Naive thymus-derived CD8-positive, alpha-beta T cell (primary cell): ENCODE measurements around the gene GDF11. TPM values are rescaled to one million over a fixed set of nuclear protein-coding genes. Genes with fewer than 3 reads are reported as not detected.
A peak's percentile ranks its signal among the peaks of the same experiment; 100 is the strongest.

Experiments
- ATAC-seq, 2 donors: fragments of 150-1000 bp; cut with Tn5 transposase in 1 of 2; sonication (Bioruptor Pico), chemical (Tn5 transposase) in 1 of 2; 1 replicate in 1 of 2; 2 replicates in 1 of 2; pipeline ENCODE4 v1.10.0; 2021; ENCODE audit warnings: mild to moderate bottlenecking in 2 of 2, moderate library complexity in 2 of 2
- POLR2A ChIA-PET: fragments of 350-600 bp; sonication (Branson Sonifier 250); formaldehyde crosslinking; loops from one replicate; lab custom pipeline; 2021; ENCODE audit warnings: antibody characterized with exemption; lab: Charles Lee
- DNase-seq, 10 donors: peaks; one replicate each; pipeline versions ENCODE4 v3.0.0 to v3.0.0-alpha.2; 2020 to 2022
- H3K27ac Mint-ChIP-seq, 10 donors: one replicate each; pipeline ENCODE4 v1.8.0; 2020 to 2022; ENCODE audit warnings: mild to moderate bottlenecking in 10 of 10, mixed read lengths in 10 of 10, moderate library complexity in 4 of 10, inconsistent platforms in 1 of 10
- H3K27me3 Mint-ChIP-seq, 5 donors: one replicate each; pipeline ENCODE4 v1.8.0; 2021 to 2022; ENCODE audit warnings: mixed read lengths in 5 of 5
- H3K36me3 Mint-ChIP-seq, 3 donors: one replicate each; pipeline ENCODE4 v1.8.0; 2020 to 2022; ENCODE audit warnings: mixed read lengths in 3 of 3, mild to moderate bottlenecking in 2 of 3, inconsistent platforms in 1 of 3
- H3K4me1 Mint-ChIP-seq, 4 donors: one replicate each; pipeline ENCODE4 v1.8.0; 2021 to 2022; ENCODE audit warnings: mixed read lengths in 4 of 4
- H3K4me3 Mint-ChIP-seq, 10 donors: one replicate each; pipeline ENCODE4 v1.8.0; 2020 to 2022; ENCODE audit warnings: mild to moderate bottlenecking in 10 of 10, mixed read lengths in 10 of 10, moderate library complexity in 6 of 10, inconsistent platforms in 1 of 10
- H3K9me3 Mint-ChIP-seq, 9 donors: one replicate each; pipeline ENCODE4 v1.8.0; 2020 to 2022; ENCODE audit warnings: mixed read lengths in 9 of 9, mild to moderate bottlenecking in 3 of 9, inconsistent platforms in 1 of 9, moderate library complexity in 1 of 9
- polyA plus RNA-seq, 3 donors: library from polyadenylated mRNA; unstranded; fragments of 300-500 nt; fragmentation: Illumina TruSeq; gene quantifications; one replicate each; pipeline ENCODE4 v1.2.3, GENCODE V29; 2021
- total RNA-seq, 8 experiments: library from RNA in 2 of 8; stranded (reverse) in 2 of 8; gene quantifications; one replicate each; pipeline ENCODE4 v1.2.3 and lab custom pipeline; 2021 to 2026

The GDF11 gene
- total RNA-seq = 1 to 10 TPM; 5.8 to 7.7 TPM
- 1 to 10 TPM in 1 of 3 donors, under 1 TPM in 2; 0.82 to 1.5 (median 0.99) TPM for polyA plus RNA-seq
- total RNA-seq (lab: John Stamatoyannopoulos, UW) = 10.8 to 23.8 (median 15.8) reads per million in 6 experiments

DNA sequence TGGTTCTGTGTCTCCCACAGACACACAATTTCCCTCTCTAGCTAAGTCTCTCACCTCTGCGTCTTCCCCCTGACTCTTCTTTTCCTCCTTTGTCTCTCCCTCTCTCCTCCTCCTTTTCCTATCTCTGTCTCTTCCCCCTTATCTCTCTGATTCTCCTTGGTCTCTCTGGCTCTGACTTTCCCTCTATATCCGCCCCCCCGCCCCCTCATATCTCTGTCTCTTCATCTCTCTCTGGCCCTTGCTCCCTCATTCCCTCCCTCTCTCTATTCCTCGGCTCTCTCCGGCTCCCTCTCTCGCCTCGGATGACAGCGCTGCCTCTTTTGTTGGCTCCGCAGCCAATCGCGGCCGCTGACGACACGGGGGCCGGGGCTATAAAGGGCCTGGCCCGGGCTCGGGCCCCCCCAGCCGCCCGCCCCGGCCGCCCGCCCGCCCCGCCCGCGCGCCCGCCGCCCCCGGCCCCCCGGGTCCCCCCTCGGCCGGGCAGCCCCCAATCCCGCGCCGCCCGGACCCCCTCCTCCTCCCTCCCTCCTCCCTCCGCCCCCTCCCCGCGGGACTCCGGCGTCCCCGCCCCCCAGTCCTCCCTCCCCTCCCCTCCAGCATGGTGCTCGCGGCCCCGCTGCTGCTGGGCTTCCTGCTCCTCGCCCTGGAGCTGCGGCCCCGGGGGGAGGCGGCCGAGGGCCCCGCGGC lies at the start of gene GDF11:
GDF11 (plus strand) TSS at position 404 of the 687 bp plus-strand sequence; CDS start at position 599, 195 bp downstream.
- Mint-ChIP-seq H3K9me3 (no peaks in the 10 kb centered on the region), H3K4me3 (peak within 1 kb of the TSS; percentile 86 to 95 (median 90)), H3K36me3 (no peaks in the 10 kb centered on the region), H3K4me1 (peaks cover 29 to 50% (median 37%) of the 10 kb centered on the region in 4 donors), H3K27ac (peak within 1 kb of the TSS; percentile 70 to 92 (median 85)), H3K27me3 (no peaks in the 10 kb centered on the region)
- ATAC-seq = peak; percentile 62 to 66
- DNase-seq = peak; percentile 46 to 84 (median 56)
- POLR2A ChIA-PET = interaction anchor here (0.6 to 2.8 kb wide), 17 partner anchors 9 to 885 kb away, joined by 3 to 19 read pairs (median 4); partner anchors contain the start of genes BLOC1S1, CD63, DGKA and ORMDL2

DNA sequence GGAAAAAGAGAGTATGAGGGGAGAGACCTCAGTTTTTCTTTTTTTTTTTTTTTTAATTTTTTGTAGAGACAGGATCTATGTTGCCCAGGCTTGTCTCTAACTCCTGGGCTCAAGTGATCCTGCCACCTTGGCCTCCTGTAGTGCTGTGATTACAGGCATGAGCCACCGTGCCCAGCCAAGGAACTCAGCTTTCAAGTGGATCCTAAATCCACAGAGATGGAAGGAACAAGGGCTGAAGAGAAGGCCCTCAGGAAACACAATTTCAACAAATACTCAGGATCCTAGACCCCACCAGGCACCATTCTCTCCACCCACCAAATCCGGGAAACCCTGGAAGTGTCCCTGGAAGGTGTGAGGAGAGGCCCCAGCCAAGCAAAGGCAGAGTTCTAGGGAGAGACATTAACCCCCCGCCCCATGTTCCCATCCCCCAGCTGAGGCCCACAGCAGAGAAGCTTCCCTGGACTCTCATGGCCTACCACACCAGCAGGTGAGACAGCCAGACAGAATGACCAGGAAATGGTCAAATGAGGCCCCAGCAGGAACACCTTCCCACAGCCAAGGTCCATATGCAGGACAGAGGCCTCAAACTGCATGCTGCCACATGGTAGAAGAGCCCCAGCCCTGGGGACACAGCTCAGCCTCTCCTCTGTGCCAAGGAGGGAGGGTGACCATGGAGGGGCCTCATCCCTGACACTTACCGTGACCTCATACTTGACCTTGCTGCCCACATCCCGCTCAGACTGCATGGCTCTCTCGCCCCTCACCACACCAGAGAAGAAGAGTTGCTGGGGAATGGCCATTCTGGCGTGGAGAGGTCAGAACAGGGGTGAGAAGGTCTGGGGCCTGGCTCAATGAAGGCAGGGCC lies 49.4 kb upstream of the GDF11 start:
- no peak for DNase-seq
- POLR2A ChIA-PET = interaction anchor here (0.6 kb wide), 1 partner anchor 59 kb away, joined by 7 read pairs; no protein-coding TSS in a partner anchor

GRCh38 chr12:55694188-55694515 lies 48.8 kb upstream of the GDF11 start:
- ATAC-seq = no peak
- POLR2A ChIA-PET = no interaction called here
- no peaks in the 10 kb centered on the region for H3K27me3 Mint-ChIP-seq
- peaks cover 0 to 3% (median 1%) of the 10 kb centered on the region in 4 donors for H3K4me1 Mint-ChIP-seq
- no peaks in the 10 kb centered on the region for H3K9me3 Mint-ChIP-seq
- H3K4me3 Mint-ChIP-seq = no peak overlapping the region
- DNase-seq = no peak
- no peak overlapping the region for H3K27ac Mint-ChIP-seq
- H3K36me3 Mint-ChIP-seq = no peaks in the 10 kb centered on the region

More for the DNA sequence above, 49.4 kb upstream of the GDF11 start:
- ATAC-seq = no peak
- Mint-ChIP-seq H3K4me1 (peaks cover 0 to 3% (median 2%) of the 10 kb centered on the region in 4 donors), H3K4me3 (no peak overlapping the region), H3K9me3 (no peaks in the 10 kb centered on the region), H3K27ac (no peak overlapping the region), H3K27me3 (no peaks in the 10 kb centered on the region), H3K36me3 (no peaks in the 10 kb centered on the region)

DNA sequence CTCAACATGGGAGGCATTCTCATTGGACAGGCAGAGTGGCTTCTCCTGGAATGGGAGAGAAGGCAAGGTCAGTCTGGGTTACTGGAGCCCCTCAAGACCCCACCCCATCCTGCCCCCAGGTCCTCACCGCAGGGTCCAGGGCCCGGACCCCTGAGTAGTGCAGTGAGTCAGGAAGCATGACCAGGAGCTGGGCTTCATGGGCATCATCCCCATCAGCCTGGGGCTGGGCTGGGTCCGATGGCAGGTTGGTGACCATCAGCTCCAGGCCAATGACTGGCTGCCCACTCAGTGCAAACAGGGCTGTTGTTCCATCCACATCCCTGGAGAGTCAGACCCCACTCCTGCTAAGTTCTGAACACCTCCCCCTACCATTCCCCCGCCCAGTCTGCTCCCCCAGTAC lies 48.3 kb upstream of the GDF11 start:
- H3K36me3 Mint-ChIP-seq = no peaks in the 10 kb centered on the region
- H3K4me3 Mint-ChIP-seq = no peak overlapping the region
- no peaks in the 10 kb centered on the region for H3K9me3 Mint-ChIP-seq
- no peak for ATAC-seq
- no peak overlapping the region for H3K27ac Mint-ChIP-seq
- peaks cover 0 to 2% (median under 1%) of the 10 kb centered on the region in 4 donors for H3K4me1 Mint-ChIP-seq
- POLR2A ChIA-PET = no interaction called here
- DNase-seq = no peak
- no peaks in the 10 kb centered on the region for H3K27me3 Mint-ChIP-seq

DNA sequence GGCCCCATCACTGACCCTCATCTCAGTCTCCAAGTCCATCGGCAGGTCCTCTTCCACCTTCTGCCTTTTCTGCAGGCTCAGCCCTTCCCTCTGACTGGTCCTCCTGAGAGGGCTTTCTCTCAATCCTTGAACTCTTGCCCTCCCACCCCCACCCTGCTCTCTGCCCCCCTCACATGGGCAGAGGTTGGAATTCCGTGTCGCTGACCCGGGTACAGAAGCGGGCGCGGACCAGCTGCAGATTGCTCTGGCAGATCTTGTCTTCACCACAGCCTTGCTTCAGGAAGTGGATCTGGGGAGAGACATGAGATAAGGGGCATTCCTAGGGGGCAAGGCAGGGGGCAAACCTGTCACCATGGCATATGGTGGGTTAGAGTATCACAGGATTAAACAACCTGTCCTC lies 47.6 kb upstream of the GDF11 start:
- H3K27me3 Mint-ChIP-seq = no peaks in the 10 kb centered on the region
- ATAC-seq = no peak
- no peak overlapping the region for H3K4me3 Mint-ChIP-seq
- POLR2A ChIA-PET = no interaction called here
- H3K9me3 Mint-ChIP-seq = no peaks in the 10 kb centered on the region
- no peak overlapping the region for H3K27ac Mint-ChIP-seq
- peaks cover 0 to 2% (median under 1%) of the 10 kb centered on the region in 4 donors for H3K4me1 Mint-ChIP-seq
- H3K36me3 Mint-ChIP-seq = no peaks in the 10 kb centered on the region
- peak in 1 of 10 donors; percentile 41 for DNase-seq

GRCh38 chr12:55696141-55696540 lies 46.8 kb upstream of the GDF11 start:
- DNase-seq = peak in 1 of 10 donors; percentile 32
- H3K27me3 Mint-ChIP-seq = no peaks in the 10 kb centered on the region
- POLR2A ChIA-PET = no interaction called here
- H3K27ac Mint-ChIP-seq = peak overlapping the region in 1 of 10 donors; percentile 21
- no peaks in the 10 kb centered on the region for H3K36me3 Mint-ChIP-seq
- peaks cover 0 to 2% (median under 1%) of the 10 kb centered on the region in 4 donors for H3K4me1 Mint-ChIP-seq
- no peak for ATAC-seq
- no peaks in the 10 kb centered on the region for H3K9me3 Mint-ChIP-seq
- no peak overlapping the region for H3K4me3 Mint-ChIP-seq

DNA sequence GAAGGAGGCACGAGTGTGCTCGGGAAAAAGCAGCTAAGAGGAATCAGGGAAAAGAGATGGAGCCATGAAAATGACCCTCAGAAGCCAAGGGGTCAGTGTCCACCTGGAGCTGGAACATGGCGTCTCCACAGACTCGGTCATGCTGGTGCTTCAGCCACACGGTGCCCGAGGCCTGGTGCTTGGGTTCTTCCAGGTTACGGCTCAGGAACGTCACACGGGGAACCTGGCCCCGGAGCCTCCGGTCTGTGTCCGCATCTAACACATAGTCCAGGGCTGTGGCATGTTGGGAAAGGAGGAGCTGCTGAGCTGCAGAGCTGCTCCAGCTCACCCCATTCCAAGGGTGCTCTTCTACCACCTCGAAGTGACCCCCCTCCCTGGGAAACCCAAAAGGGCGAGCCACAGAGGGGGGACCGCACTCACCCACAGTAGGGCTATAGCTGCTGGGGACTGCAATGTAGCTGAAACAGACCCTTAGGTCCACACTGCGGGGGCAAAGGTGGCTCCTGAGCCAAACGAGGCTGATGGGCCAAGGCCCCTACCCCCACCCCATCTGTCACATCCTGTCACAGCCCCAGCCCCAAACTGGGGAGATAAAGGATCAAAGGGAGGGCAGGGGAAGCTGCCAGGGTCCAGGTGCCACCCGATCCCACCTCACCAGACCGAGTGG lies 46.0 kb upstream of the GDF11 start:
- DNase-seq (peak in 1 of 10 donors; percentile 31), ATAC-seq (no peak)
- Mint-ChIP-seq H3K4me1 (peaks cover 0 to 2% (median under 1%) of the 10 kb centered on the region in 4 donors), H3K9me3 (no peaks in the 10 kb centered on the region), H3K36me3 (no peaks in the 10 kb centered on the region), H3K27ac (peak overlapping the region in 2 of 10 donors; percentile 21 to 51), H3K4me3 (no peak overlapping the region), H3K27me3 (no peaks in the 10 kb centered on the region)
- POLR2A ChIA-PET = no interaction called here

- H3K9me3 Mint-ChIP-seq = no peaks in the 10 kb centered on the region
- DNase-seq (peak in 1 of 10 donors; percentile 41), ATAC-seq (no peak)
- POLR2A ChIA-PET = no interaction called here
- no peak overlapping the region for H3K4me3 Mint-ChIP-seq
- peaks cover 0 to 2% (median under 1%) of the 10 kb centered on the region in 4 donors for H3K4me1 Mint-ChIP-seq
- H3K27ac Mint-ChIP-seq = peak overlapping the region in 1 of 10 donors; percentile 51
- no peaks in the 10 kb centered on the region for H3K36me3 Mint-ChIP-seq
- no peaks in the 10 kb centered on the region for H3K27me3 Mint-ChIP-seq
These were observed 45.2 kb upstream of the GDF11 start for GRCh38 chr12:55697686-55698085.

DNA sequence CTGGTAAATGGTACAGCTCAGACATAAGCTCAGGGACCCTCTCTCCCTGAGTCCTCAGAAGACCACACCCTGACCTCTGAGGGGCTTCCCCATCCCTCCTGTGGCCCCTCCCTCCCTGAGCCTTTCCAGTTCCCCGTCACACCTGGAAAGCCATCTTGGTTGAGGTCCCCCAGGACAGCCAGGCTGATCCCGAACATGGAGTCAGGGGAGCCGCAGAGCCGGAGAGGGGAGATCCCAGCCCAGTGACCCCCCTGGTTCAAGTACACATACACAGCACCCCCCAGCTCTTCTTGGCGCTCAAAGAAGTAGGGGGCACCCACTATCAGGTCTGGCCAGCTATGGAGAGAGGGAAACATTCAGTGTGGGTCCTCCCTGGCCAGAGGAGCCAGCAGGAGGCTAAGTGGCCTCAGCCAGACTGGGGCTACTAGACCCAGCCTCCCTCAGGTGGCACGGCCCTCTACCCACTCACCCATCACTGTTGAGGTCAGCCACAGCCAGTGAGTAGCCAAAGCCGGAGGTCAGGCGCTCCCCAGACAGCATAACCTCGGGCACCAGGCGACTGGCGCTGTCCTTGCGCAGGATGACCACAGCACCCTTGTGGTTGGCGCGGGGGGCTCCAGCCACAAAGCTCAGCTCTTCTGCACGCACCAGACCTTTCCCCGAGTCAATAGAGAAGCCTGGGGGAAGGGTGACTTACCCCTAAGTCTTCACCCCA lies 44.5 kb upstream of the GDF11 start:
- peaks cover 0 to 2% (median under 1%) of the 10 kb centered on the region in 4 donors for H3K4me1 Mint-ChIP-seq
- H3K9me3 Mint-ChIP-seq = no peaks in the 10 kb centered on the region
- POLR2A ChIA-PET = no interaction called here
- H3K36me3 Mint-ChIP-seq = no peaks in the 10 kb centered on the region
- ATAC-seq (no peak), DNase-seq (peak in 1 of 10 donors; percentile 62)
- H3K27ac Mint-ChIP-seq = no peak overlapping the region
- H3K27me3 Mint-ChIP-seq = no peaks in the 10 kb centered on the region
- no peak overlapping the region for H3K4me3 Mint-ChIP-seq

GRCh38 chr12:55698965-55699364 lies 44.0 kb upstream of the GDF11 start:
- Mint-ChIP-seq H3K4me1 (peaks cover 0 to 2% (median under 1%) of the 10 kb centered on the region in 4 donors), H3K27me3 (no peaks in the 10 kb centered on the region), H3K27ac (no peak overlapping the region), H3K36me3 (no peaks in the 10 kb centered on the region), H3K4me3 (no peak overlapping the region), H3K9me3 (no peaks in the 10 kb centered on the region)
- DNase-seq = no peak
- no peak for ATAC-seq
- POLR2A ChIA-PET = no interaction called here

DNA sequence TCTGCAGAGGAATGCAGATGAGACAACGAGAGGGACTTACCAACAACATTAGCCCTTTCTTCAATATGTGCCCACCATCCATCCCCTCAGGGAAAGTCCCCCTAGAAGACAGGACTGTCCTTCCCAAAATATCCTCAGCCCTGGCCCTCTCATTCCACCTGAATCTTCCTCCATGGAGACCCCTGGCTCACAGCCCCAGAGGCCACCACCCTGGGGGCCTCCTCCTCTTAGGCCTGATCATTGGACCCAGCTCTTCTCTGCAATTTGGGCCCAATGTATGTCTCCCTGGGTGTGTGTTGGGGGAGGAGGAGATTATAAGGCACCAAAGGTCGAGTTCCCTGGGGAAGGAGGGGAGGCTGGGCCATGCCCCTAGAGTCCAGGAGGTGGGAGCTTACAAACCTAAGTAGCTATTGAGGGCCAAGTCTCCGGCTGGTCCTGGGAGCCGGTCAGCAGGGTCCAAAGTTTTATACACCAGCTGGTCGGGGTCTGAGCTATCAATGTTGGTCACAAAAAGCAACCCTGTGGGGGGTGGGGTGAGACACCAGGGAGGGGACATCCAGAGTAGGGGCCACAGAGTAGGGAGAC lies 43.4 kb upstream of the GDF11 start:
- peak overlapping the region in 3 of 10 donors; percentile 15 to 61 (median 55) for H3K27ac Mint-ChIP-seq
- DNase-seq (peak in 1 of 10 donors; percentile 31), ATAC-seq (no peak)
- H3K4me3 Mint-ChIP-seq = no peak overlapping the region
- no peaks in the 10 kb centered on the region for H3K9me3 Mint-ChIP-seq
- no peaks in the 10 kb centered on the region for H3K36me3 Mint-ChIP-seq
- POLR2A ChIA-PET = no interaction called here
- no peaks in the 10 kb centered on the region for H3K27me3 Mint-ChIP-seq
- H3K4me1 Mint-ChIP-seq = peaks cover 0 to 2% (median under 1%) of the 10 kb centered on the region in 4 donors
